Fibroblast of mammary gland (primary cell): Measurements from ENCODE around the gene CXCL14.

Experiments used
- DNase-seq: peaks from one replicate; pipeline ENCODE4 v3.0.0-alpha.2; 2010; ENCODE audit warnings: low read depth
- H3K4me3 ChIP-seq: 2 replicates; pipeline ENCODE4 v1.5.1; 2011; ENCODE audit warnings: low read depth, mild to moderate bottlenecking, low read length, moderate library complexity; ENCODE audit not compliant: control insufficient read depth
- TF ChIP-seq, protein P1 (sequence below): conservative IDR thresholded peaks from 2 replicates; pipeline ENCODE4 v1.5.1; 2011; ENCODE audit warnings: low read depth, low read length, inconsistent platforms; ENCODE audit not compliant: control insufficient read depth, insufficient read depth

CXCL14 gene

DNA sequence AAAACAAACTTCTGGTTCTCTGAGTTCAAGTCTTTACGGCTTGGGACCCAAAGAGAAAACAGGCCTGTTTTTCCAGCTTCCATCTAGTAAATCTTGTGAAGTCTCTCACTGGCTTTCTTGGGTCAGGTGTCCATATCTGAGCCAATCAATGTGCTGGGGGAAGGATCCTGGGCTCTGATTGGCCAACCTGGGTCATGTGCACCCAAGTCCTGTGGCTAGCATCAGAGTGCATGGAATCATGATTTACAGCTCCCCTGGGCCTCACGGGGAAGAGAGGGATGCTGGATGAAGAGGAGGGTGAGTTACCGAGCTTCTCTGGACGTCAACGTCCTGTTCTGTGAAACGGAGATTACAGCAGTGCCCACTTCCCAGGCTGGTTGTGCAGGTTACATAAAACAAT lies 19.4 kb downstream of the CXCL14 start:
- DNase-seq = peak; percentile 39
- TF ChIP-seq, protein P1, sequence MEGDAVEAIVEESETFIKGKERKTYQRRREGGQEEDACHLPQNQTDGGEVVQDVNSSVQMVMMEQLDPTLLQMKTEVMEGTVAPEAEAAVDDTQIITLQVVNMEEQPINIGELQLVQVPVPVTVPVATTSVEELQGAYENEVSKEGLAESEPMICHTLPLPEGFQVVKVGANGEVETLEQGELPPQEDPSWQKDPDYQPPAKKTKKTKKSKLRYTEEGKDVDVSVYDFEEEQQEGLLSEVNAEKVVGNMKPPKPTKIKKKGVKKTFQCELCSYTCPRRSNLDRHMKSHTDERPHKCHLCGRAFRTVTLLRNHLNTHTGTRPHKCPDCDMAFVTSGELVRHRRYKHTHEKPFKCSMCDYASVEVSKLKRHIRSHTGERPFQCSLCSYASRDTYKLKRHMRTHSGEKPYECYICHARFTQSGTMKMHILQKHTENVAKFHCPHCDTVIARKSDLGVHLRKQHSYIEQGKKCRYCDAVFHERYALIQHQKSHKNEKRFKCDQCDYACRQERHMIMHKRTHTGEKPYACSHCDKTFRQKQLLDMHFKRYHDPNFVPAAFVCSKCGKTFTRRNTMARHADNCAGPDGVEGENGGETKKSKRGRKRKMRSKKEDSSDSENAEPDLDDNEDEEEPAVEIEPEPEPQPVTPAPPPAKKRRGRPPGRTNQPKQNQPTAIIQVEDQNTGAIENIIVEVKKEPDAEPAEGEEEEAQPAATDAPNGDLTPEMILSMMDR = no peak
- no peak overlapping the region for H3K4me3 ChIP-seq

DNA sequence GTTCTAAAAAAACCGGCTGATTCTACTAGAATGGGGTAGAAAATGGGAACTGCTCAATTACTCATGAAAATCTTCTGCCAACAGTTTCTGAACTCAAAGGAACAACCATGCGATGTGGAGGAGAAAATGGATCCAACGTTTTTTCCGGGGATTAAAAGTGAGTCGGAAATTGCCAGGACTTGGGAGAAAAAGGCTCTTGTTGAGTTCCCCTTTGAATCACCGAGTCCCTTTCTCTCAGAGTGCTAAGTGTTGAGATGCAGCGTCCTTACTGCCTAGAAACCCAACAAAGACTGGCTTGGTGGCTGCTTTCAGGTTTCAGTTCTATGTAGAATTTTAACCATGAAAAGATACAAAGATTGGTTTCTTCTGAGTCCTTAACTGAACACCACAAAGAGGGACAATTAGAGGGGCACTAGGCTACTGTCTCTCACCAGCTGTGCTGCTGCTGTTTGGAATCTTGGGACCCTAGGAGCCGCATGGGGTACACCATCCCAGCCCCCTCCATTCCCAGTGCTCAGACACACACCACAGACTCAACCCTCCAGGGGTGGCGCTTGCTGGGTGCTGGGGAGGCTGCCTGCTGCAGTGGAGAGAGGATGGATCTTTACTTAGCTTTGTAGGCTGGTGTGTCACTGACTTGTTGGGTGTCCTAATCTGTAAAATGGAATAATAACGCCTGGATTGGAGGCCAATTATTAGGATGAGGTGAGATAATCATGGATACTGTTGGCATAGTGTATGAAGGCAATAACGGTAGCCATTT lies 21.5 kb downstream of the CXCL14 start:
- no peak overlapping the region for H3K4me3 ChIP-seq
- DNase-seq = no peak
- TF ChIP-seq, protein P1 = no peak

DNA sequence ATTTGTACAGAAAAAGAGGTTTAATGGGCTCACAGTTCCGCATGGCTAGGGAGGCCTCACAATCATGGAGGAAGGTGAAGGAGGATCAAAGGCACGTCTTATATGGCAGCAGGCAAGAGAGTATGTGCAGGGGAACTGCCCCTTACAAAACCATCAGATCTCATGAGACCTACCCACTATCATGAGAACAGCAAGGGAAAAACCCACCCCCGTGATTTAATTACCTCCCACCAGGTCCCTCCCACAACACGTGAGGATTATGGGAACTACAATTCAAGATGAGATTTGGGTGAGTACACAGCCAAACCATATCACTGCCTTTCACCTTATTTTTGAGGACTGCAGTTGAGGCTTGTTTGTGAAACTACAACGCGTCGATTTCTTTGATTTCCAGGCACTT lies 22.2 kb downstream of the CXCL14 start:
- TF ChIP-seq, protein P1 = no peak
- H3K4me3 ChIP-seq = no peak overlapping the region
- DNase-seq = no peak

DNA sequence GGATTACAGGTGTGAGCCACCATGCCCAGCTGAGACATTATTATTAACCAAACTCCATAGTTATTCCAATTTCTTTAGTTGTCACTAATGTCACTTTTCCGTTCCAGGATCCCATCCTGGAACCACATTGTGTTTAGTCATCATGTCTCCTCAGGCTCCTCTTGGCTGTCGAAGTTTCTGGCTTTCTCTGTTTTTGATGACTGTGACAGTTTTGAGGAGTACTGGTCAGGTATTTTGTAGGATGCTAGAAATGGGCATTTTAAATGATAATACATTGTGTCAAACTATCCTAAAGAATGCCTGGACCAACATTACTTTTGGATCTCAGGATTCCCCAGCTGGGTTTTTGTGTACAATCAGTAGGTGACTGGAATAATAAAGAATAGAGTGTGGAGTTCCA lies 23.3 kb downstream of the CXCL14 start:
- H3K4me3 ChIP-seq = no peak overlapping the region
- TF ChIP-seq, protein P1 = no peak
- DNase-seq = no peak

DNA sequence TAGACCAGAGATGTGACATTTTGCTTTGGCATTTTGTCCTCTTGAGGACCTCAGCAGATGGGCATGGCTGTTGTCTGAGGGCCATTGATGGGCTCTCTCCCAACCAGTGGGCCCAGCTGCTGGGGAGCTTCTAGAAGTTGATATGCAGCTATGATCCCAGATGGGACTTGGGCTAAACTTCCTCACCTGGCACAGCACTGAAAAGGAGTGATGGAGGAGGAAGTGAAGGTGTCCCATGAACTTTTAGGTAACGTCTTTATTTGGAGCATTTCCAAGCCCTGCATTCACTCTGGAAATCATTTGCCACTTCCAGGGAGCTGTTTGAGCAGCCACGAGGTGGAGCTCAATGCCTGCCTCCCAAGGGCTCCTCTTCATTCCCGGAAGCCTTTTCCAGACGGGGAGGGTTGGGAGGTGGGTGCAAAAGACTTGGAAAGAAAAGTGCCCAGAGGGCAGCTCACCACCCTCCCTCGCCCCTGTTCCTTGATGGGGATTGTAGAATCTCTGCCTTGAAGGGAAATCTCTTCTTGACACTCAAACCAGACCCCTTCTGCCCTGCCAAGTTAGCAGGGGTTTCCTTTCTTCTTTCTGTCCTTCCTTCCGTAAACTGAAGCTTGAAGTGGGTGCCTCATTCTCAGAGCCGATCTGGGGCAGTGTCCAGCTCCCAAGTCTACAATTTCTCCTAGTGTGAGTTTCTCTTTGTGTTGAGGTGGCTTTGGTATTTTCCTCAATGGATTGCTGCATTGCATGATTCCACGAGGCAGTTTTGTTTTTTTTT lies 24.9 kb downstream of the CXCL14 start:
- H3K4me3 ChIP-seq = no peak overlapping the region
- TF ChIP-seq, protein P1 = peak; percentile 49
- peak; percentile 40 for DNase-seq

DNA sequence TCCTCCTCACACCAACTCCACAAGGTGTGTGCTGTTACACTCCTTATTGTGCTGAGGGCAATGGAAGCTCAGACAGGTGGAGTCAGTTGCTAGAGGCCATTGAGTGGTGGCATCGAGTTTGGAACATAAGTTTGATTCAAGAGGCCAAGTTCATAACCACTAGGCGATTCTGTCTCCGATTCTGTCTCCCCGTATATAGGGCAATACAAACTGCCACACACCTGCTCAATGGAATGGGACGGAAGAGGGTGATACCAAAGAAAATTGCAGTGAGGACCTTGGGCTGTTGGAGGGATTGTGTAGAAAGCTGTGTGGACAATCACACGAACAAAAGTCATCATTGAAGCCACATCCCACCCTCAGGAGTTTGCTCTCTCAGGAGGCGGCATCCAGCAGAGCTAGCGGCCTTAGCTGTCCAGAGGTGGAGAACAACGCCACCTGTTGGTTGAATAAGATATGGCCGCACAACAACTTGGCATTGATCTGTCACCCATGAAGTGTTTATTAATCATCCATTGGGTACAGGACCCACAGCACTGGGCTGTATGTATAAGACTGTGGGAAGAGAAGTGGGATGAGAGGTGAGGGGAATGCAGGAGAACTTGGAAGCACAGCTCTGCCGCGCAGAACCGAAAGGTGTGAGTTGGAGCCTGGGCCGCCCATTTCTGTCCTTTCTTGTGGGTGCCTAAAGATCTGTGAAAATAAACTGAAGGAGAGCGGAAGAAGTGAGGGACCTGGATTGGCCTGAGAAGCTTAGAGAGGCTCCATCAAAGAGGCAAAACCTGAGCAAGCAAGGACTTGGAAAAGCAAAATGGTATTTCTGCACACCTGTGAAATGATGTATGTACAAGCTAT lies 27.0 kb downstream of the CXCL14 start:
- TF ChIP-seq, protein P1 = peak; percentile 90
- DNase-seq = peak; percentile 81
- H3K4me3 ChIP-seq = no peak overlapping the region
